Measurements from ENCODE around the gene JPT1. TPM values are rescaled to one million over a fixed set of nuclear protein-coding genes. Genes with fewer than 3 reads are reported as not detected.

Gene JPT1
- polyA plus RNA-seq, 1 experiment = 89.8 TPM

DNA sequence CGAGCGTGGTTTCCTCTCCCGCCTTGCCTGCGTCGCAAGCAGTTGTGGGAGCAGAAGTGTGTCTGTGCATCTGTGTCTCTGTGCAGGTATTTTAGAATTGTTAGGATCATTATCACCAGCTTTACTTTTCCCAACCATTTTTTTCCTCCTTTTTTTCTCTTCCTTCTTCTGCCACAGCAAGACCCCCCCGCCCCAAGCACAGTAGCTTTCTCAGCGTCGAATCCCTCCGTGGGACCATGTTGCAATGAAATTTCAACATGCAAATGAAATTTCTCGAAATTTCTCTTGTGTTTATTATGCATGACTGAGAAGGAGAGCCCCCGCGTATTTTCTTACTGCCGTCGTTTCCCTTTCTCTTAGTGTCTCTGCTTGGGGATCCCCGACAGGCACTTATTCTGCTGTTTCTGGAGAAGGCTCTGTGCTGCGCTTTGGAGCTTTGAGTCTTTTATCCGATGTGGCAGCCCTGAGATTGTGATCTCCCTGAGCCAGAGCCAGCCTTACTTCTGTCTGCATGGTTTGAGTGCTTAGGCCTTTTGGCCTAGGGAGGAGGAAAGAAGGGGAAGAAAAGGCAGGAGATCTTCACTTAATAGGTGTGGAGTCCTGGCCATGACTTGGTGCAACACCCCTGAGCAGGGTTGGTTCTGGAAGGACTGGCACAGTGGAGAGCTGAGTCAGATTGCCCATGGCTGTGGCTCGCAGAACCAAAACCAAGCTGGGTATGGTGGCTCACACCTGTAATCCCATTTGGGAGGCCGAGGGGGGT, 39.6 kb downstream of the JPT1 start:
- CTCF ChIA-PET = interaction anchor here (0.6 to 7.5 kb wide), 56 partner anchors 9 to 340 kb away, joined by 3 to 154 read pairs (median 7); partner anchors contain the start of genes GGA3, MIF4GD, MRPL58 and MRPS7
- no peaks in the 10 kb centered on the region for H3K27me3 ChIP-seq (ENCODE audit: control insufficient read depth, insufficient read depth, low read length)
- H3K9me3 ChIP-seq (ENCODE audit: control insufficient read depth, insufficient read depth, low read length) = no peaks in the 10 kb centered on the region
- TF ChIP-seq, protein P1, sequence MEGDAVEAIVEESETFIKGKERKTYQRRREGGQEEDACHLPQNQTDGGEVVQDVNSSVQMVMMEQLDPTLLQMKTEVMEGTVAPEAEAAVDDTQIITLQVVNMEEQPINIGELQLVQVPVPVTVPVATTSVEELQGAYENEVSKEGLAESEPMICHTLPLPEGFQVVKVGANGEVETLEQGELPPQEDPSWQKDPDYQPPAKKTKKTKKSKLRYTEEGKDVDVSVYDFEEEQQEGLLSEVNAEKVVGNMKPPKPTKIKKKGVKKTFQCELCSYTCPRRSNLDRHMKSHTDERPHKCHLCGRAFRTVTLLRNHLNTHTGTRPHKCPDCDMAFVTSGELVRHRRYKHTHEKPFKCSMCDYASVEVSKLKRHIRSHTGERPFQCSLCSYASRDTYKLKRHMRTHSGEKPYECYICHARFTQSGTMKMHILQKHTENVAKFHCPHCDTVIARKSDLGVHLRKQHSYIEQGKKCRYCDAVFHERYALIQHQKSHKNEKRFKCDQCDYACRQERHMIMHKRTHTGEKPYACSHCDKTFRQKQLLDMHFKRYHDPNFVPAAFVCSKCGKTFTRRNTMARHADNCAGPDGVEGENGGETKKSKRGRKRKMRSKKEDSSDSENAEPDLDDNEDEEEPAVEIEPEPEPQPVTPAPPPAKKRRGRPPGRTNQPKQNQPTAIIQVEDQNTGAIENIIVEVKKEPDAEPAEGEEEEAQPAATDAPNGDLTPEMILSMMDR (IDR thresholded peaks at IDR 0.05; ENCODE audit: low read depth, low read length) = no peak
- POLR2A ChIA-PET = interaction anchor here (0.6 to 2.5 kb wide), 7 partner anchors 17 to 102 kb away, joined by 3 to 12 read pairs (median 4); partner anchors contain the start of genes JPT1, NT5C and NUP85
- peak overlapping the region; percentile 21 for H3K27ac ChIP-seq (ENCODE audit: low read depth, low read length)
- H3K4me3 ChIP-seq (ENCODE audit: low read depth, low read length) = peak overlapping the region; percentile 62
- no peak for DNase-seq (ENCODE audit: low read depth, low spot score)

DNA sequence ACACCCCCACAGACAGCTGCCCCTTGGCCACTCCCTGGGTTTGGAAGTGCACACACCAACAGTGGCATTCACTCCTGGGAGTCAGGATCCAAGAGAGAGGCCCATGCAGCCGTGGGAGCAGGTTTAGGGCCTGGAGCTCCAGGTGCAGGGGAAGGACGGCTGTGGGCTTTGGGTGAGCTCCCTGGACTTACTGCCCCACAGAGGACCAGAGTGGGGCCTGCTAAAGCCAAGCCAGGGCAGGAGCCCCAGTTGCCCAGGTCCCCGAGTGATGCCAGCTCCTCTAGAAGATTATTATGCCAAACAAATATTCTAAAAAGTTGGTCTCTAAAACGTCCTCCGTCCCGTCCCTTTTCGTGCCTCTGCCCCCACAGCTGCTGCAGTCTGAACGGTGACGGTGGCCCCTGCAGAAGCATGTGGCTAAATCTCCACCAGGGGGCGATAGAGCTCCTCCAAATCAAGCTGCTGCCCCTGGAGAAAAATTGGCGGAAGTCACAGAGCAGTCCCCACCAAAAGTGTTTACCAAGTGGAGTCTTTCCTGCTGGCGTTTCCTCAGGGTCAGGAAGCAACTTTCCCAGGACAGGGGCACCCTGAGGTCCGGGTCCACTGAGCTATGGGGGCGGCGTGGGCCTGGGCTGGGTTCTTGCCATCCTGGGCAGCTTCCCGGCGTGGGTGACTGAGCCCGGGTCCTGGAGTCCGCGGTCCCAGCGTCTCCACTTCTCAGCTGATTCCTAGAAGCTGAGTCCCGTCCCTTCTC, 40.3 kb downstream of the JPT1 start:
- TF ChIP-seq, protein P1 (IDR thresholded peaks at IDR 0.05; ENCODE audit: low read depth, low read length) = peak; percentile 95
- DNase-seq (ENCODE audit: low read depth, low spot score) = peak; percentile 82
- ChIA-PET CTCF (interaction anchor here (0.6 to 7.5 kb wide), 61 partner anchors 9 to 630 kb away, joined by 3 to 154 read pairs (median 6); partner anchors contain the start of genes GGA3, MIF4GD, MRPL58 and MRPS7), POLR2A (interaction anchor here (0.6 to 2.5 kb wide), 7 partner anchors 17 to 101 kb away, joined by 3 to 12 read pairs (median 4); partner anchors contain the start of genes JPT1, NT5C and NUP85)
- H3K9me3 ChIP-seq (ENCODE audit: control insufficient read depth, insufficient read depth, low read length) = no peaks in the 10 kb centered on the region
- H3K27ac ChIP-seq (ENCODE audit: low read depth, low read length) = no peak overlapping the region
- peaks cover 2% of the 10 kb centered on the region for H3K27me3 ChIP-seq (ENCODE audit: control insufficient read depth, insufficient read depth, low read length)
- peak overlapping the region; percentile 62 for H3K4me3 ChIP-seq (ENCODE audit: low read depth, low read length)

DNA sequence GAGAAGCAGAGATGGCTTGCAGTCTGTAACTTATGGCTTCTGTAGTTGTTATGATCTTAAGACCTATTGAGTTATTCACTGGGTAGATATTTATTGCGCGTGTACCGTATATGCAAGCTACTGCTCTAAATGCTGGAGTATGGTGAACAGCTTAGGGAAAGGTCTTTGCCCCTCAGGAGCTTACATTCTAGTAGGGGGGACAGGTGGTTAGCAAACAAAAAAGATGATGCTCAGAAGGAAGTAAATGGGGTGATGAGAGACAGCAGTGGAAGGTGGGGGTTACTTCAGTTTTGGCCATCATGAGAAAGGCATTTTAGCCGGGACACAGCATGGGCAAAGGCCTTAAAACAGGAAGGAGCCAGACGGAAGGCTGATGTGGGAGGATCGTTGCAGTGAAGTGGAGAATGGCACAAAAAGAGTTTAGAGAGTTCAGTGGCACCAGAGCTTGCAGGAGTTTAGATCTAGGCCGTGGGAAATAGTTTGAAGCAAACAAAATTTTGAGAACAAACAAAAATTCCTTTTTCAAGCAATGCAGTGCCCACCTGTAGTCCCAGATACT, 42.5 kb downstream of the JPT1 start:
- no peak for DNase-seq (ENCODE audit: low read depth, low spot score)
- Histone ChIP-seq H3K27me3 (ENCODE audit: control insufficient read depth, insufficient read depth, low read length) (peaks cover 7% of the 10 kb centered on the region), H3K4me3 (ENCODE audit: low read depth, low read length) (no peak overlapping the region), H3K27ac (ENCODE audit: low read depth, low read length) (no peak overlapping the region), H3K9me3 (ENCODE audit: control insufficient read depth, insufficient read depth, low read length) (no peaks in the 10 kb centered on the region)
- ChIA-PET POLR2A (interaction anchor here (0.7 to 1.3 kb wide), 2 partner anchors 13 to 17 kb away, joined by 4 read pairs; no protein-coding TSS in a partner anchor), CTCF (interaction anchor here (0.9 to 7.5 kb wide), 6 partner anchors 10 to 151 kb away, joined by 3 to 154 read pairs (median 32); partner anchors contain the start of genes NT5C and NUP85)
- TF ChIP-seq, protein P1 (IDR thresholded peaks at IDR 0.05; ENCODE audit: low read depth, low read length) = no peak

DNA sequence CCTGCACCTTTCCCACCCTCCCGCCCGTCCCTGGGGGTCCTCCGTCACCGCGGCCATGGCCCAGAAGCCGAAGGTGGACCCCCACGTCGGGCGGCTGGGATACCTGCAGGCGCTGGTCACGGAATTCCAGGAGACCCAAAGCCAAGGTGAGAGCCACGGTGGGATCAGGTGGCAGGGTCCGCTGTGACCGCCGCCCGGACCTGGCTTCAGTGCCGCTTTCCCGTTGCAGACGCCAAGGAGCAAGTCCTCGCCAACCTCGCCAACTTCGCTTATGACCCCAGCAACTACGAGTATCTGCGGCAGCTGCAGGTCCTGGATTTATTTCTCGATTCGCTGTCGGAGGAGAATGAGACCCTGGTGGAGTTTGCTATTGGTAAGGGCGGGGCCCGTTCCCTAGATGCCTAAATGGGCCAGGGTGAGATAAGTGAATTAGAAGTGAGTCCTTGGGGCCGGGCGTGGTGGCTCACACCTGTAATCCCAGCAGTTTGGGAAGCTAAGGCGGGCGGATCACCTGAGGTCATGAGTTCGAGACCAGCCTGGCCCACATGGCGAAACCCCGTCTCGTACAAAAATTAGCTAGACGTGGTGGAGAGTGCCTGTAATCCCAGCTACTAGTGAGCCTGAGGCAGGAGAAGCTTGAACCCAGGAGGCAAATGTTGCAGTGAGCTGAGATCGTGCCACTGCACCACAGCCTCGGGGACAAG, 43.9 kb downstream of the JPT1 start:
- TF ChIP-seq, protein P1 (IDR thresholded peaks at IDR 0.05; ENCODE audit: low read depth, low read length) = no peak
- H3K27ac ChIP-seq (ENCODE audit: low read depth, low read length) = no peak overlapping the region
- peaks cover 7% of the 10 kb centered on the region for H3K27me3 ChIP-seq (ENCODE audit: control insufficient read depth, insufficient read depth, low read length)
- no peak for DNase-seq (ENCODE audit: low read depth, low spot score)
- POLR2A ChIA-PET = interaction anchor here (1.0 to 1.3 kb wide), 6 partner anchors 15 to 75 kb away, joined by 3 to 4 read pairs (median 3); partner anchors contain the start of gene NT5C
- CTCF ChIA-PET = interaction anchor here (0.8 to 7.5 kb wide), 8 partner anchors 21 to 150 kb away, joined by 3 to 154 read pairs (median 7); partner anchors contain the start of genes NT5C and NUP85
- H3K9me3 ChIP-seq (ENCODE audit: control insufficient read depth, insufficient read depth, low read length) = no peaks in the 10 kb centered on the region
- H3K4me3 ChIP-seq (ENCODE audit: low read depth, low read length) = peak overlapping the region; percentile 80
